OCI-LY3 (cell line): ENCODE results near the gene CTNNA3.

Experiments
- CTCF ChIP-seq: fragments of 200-600, 300-600 bp; sonication (generic); IDR thresholded peaks from 2 replicates; pipeline ENCODE4 v1.5.1; 2014; ENCODE audit warnings: antibody characterized with exemption, low read length, low read depth
- EZH2phosphoT487 ChIP-seq: fragments of 200-600 bp; shearing (Covaris generic); IDR thresholded peaks from 2 replicates; pipeline ENCODE4 v1.6.1; 2018; ENCODE audit warnings: antibody characterized with exemption, mixed run types, low read depth

- TF ChIP-seq CTCF = no peak
- TF ChIP-seq EZH2phosphoT487 = no peak
Observed at GRCh38 chr10:67022099-67022498, 673.9 kb downstream of the CTNNA3 start.
